SU-DHL-6 (cell line): ENCODE measurements around the gene PKD2.

Experiments used
- H2AFZ ChIP-seq: fragments of 200-600 bp; sonication (generic); 2 replicates; pipeline ENCODE4 v1.6.1; 2014; ENCODE audit warnings: low read depth, mild to moderate bottlenecking, moderate library complexity, mixed read lengths, antibody characterized with exemption, low read length; ENCODE audit not compliant: severe bottlenecking
- H3F3A ChIP-seq: fragments of 200-600 bp; shearing (Covaris generic); 2 replicates; pipeline ENCODE4 v1.6.0; 2016; ENCODE audit warnings: antibody characterized with exemption, mild to moderate bottlenecking; ENCODE audit not compliant: insufficient read depth
- H3K27ac ChIP-seq: fragments of 200-600 bp; sonication (generic); 2 replicates; pipeline ENCODE4 v1.5.1; 2016; ENCODE audit warnings: low read depth, mild to moderate bottlenecking, low read length, moderate library complexity, mixed read lengths
- H3K27me3 ChIP-seq: fragments of 200-600 bp; sonication (generic), shearing (Covaris generic); 2 replicates; pipeline ENCODE4 v1.6.0; 2014; ENCODE audit warnings: mild to moderate bottlenecking, low read length
- H3K36me3 ChIP-seq: fragments of 200-600 bp; sonication (generic); 2 replicates; pipeline ENCODE4 v1.6.1; 2014; ENCODE audit warnings: mild to moderate bottlenecking, low read length, mixed read lengths
- H3K4me2 ChIP-seq: fragments of 300-600, 200-600 bp; shearing (Covaris generic), sonication (generic); 2 replicates; pipeline ENCODE4 v1.6.0; 2014; ENCODE audit warnings: low read length, low read depth, mild to moderate bottlenecking; ENCODE audit not compliant: poor library complexity, severe bottlenecking
- H3K4me3 ChIP-seq: fragments of 200-600 bp; sonication (generic); 2 replicates; pipeline ENCODE4 v1.5.1; 2014; ENCODE audit warnings: antibody characterized with exemption, low read length, mild to moderate bottlenecking, mixed read lengths; ENCODE audit not compliant: insufficient read depth, poor library complexity, severe bottlenecking
- H3K79me2 ChIP-seq: fragments of 200-600 bp; sonication (generic); 2 replicates; pipeline ENCODE4 v1.6.1; 2014; ENCODE audit warnings: mild to moderate bottlenecking, low read length, moderate library complexity; ENCODE audit not compliant: insufficient read depth
- H3K9ac ChIP-seq: fragments of 200-600 bp; sonication (generic); 2 replicates; pipeline ENCODE4 v1.7.0; 2014; ENCODE audit warnings: mild to moderate bottlenecking, low read length
- H3K9me2 ChIP-seq: fragments of 200-600 bp; sonication (generic); replicated peaks from 2 replicates; pipeline ENCODE4 v1.6.1; 2014; ENCODE audit warnings: low read length; ENCODE audit not compliant: insufficient read depth
- H3K9me3 ChIP-seq: fragments of 200-600 bp; sonication (generic); 2 replicates; pipeline ENCODE4 v1.6.1; 2014; ENCODE audit warnings: low read length, mixed read lengths; ENCODE audit not compliant: insufficient read depth
- H4K20me1 ChIP-seq: fragments of 200-600 bp; sonication (generic); 2 replicates; pipeline ENCODE4 v1.6.1; 2014; ENCODE audit warnings: low read depth, mild to moderate bottlenecking, antibody characterized with exemption, low read length, moderate library complexity, mixed read lengths
- EZH2phosphoT487 ChIP-seq: fragments of 200-600 bp; sonication (generic), shearing (Covaris generic); conservative IDR thresholded peaks from 2 replicates; pipeline ENCODE4 v1.6.1; 2018; ENCODE audit warnings: mild to moderate bottlenecking, antibody characterized with exemption, low read length, moderate library complexity, mixed read lengths
- TF ChIP-seq, protein P1 (sequence below): fragments of 200-600 bp; sonication (generic); IDR thresholded peaks from one replicate; pipeline ENCODE4 v1.5.1; 2017; ENCODE audit warnings: antibody characterized with exemption, mild to moderate bottlenecking, low read length, moderate library complexity; ENCODE audit not compliant: insufficient read depth, poor library complexity, severe bottlenecking

Gene PKD2

GRCh38 chr4:88077911-88078524 lies 70.6 kb downstream of the PKD2 start:
- TF ChIP-seq, protein P1, sequence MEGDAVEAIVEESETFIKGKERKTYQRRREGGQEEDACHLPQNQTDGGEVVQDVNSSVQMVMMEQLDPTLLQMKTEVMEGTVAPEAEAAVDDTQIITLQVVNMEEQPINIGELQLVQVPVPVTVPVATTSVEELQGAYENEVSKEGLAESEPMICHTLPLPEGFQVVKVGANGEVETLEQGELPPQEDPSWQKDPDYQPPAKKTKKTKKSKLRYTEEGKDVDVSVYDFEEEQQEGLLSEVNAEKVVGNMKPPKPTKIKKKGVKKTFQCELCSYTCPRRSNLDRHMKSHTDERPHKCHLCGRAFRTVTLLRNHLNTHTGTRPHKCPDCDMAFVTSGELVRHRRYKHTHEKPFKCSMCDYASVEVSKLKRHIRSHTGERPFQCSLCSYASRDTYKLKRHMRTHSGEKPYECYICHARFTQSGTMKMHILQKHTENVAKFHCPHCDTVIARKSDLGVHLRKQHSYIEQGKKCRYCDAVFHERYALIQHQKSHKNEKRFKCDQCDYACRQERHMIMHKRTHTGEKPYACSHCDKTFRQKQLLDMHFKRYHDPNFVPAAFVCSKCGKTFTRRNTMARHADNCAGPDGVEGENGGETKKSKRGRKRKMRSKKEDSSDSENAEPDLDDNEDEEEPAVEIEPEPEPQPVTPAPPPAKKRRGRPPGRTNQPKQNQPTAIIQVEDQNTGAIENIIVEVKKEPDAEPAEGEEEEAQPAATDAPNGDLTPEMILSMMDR: no peak
- no peak for TF ChIP-seq EZH2phosphoT487
- no peaks in the 10 kb centered on the region for H3K27me3 ChIP-seq
- H3K79me2 ChIP-seq: no peaks in the 10 kb centered on the region
- H3K4me2 ChIP-seq: no peak overlapping the region
- no peaks in the 10 kb centered on the region for H3K36me3 ChIP-seq
- H3K9me3 ChIP-seq: no peaks in the 10 kb centered on the region
- H4K20me1 ChIP-seq: no peaks in the 10 kb centered on the region
- no peaks in the 10 kb centered on the region for H3F3A ChIP-seq
- H3K27ac ChIP-seq: no peak overlapping the region
- H3K9ac ChIP-seq: no peak overlapping the region
- no peak overlapping the region for H2AFZ ChIP-seq
- H3K9me2 ChIP-seq: no peaks in the 10 kb centered on the region
- H3K4me3 ChIP-seq: no peak overlapping the region

- no peak overlapping the region for H3K9ac ChIP-seq
- H4K20me1 ChIP-seq: no peaks in the 10 kb centered on the region
- H3K79me2 ChIP-seq: no peaks in the 10 kb centered on the region
- TF ChIP-seq EZH2phosphoT487: no peak
- H3F3A ChIP-seq: no peaks in the 10 kb centered on the region
- no peaks in the 10 kb centered on the region for H3K36me3 ChIP-seq
- H2AFZ ChIP-seq: no peak overlapping the region
- no peaks in the 10 kb centered on the region for H3K27me3 ChIP-seq
- no peaks in the 10 kb centered on the region for H3K9me3 ChIP-seq
- H3K4me2 ChIP-seq: no peak overlapping the region
- no peak overlapping the region for H3K4me3 ChIP-seq
- no peak overlapping the region for H3K27ac ChIP-seq
- H3K9me2 ChIP-seq: no peaks in the 10 kb centered on the region
These were observed 71.1 kb downstream of the PKD2 start for GRCh38 chr4:88078579-88078978.

GRCh38 chr4:88080626-88081025 lies 73.2 kb downstream of the PKD2 start:
- H4K20me1 ChIP-seq: no peaks in the 10 kb centered on the region
- no peak overlapping the region for H3K27ac ChIP-seq
- H3K9ac ChIP-seq: no peak overlapping the region
- no peak overlapping the region for H2AFZ ChIP-seq
- no peak overlapping the region for H3K4me2 ChIP-seq
- H3K79me2 ChIP-seq: no peaks in the 10 kb centered on the region
- no peaks in the 10 kb centered on the region for H3F3A ChIP-seq
- no peaks in the 10 kb centered on the region for H3K36me3 ChIP-seq
- no peaks in the 10 kb centered on the region for H3K27me3 ChIP-seq
- H3K4me3 ChIP-seq: no peak overlapping the region
- TF ChIP-seq, protein P1: no peak
- TF ChIP-seq EZH2phosphoT487: no peak
- H3K9me2 ChIP-seq: no peaks in the 10 kb centered on the region
- no peaks in the 10 kb centered on the region for H3K9me3 ChIP-seq

DNA sequence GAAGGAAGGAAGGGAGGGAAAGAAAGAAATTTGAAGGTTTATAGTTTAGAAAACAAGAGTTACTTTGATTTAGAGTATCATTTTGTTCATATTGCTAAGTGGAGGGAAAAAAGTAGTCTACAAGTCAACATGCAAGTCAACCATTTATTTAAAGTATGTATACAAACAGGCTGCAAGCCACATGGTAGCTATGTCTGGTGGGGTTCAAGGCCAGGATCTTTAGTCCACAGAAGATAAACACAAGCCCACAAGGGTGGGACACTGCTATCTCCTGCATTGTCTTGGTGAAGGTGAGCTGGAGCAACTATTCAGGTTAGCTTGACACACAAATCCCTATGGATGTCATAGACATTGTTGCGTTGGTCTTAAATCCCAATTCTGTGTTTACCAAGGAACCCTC lies 79.6 kb downstream of the PKD2 start:
- H3K27me3 ChIP-seq: no peaks in the 10 kb centered on the region
- no peaks in the 10 kb centered on the region for H4K20me1 ChIP-seq
- H3K4me3 ChIP-seq: no peak overlapping the region
- no peak overlapping the region for H2AFZ ChIP-seq
- no peak overlapping the region for H3K4me2 ChIP-seq
- no peak overlapping the region for H3K27ac ChIP-seq
- no peak overlapping the region for H3K9ac ChIP-seq
- H3K36me3 ChIP-seq: no peaks in the 10 kb centered on the region
- no peaks in the 10 kb centered on the region for H3K9me2 ChIP-seq
- no peaks in the 10 kb centered on the region for H3K9me3 ChIP-seq
- no peaks in the 10 kb centered on the region for H3F3A ChIP-seq
- TF ChIP-seq, protein P1: no peak
- TF ChIP-seq EZH2phosphoT487: no peak
- H3K79me2 ChIP-seq: no peaks in the 10 kb centered on the region
